ENCODE results near the gene COA7. TPM values are rescaled to one million over a fixed set of nuclear protein-coding genes. Genes with fewer than 3 reads are reported as not detected.
A peak's percentile ranks its signal among the peaks of the same experiment; 100 is the strongest.

COA7 gene
- total and polyA plus RNA-seq, 4 donors = 4.7 to 14.1 (median 8.7) TPM

GRCh38 chr1:52662645-52663313 lies 35.4 kb downstream of the COA7 start:
- H3K27me3 ChIP-seq (ENCODE audit: control insufficient read depth in 4 of 4, insufficient read depth in 4 of 4, low read length in 3 of 4) = no peaks in the 10 kb centered on the region
- 48% methylated on average over 13 of the region's 13 CpGs for WGBS
- H3K4me1 ChIP-seq (ENCODE audit: control insufficient read depth in 4 of 4, insufficient read depth in 4 of 4, low read length in 3 of 4) = peaks cover 0 to 7% (median under 1%) of the 10 kb centered on the region in 4 donors
- H3K36me3 ChIP-seq (ENCODE audit: control insufficient read depth in 4 of 4, insufficient read depth in 3 of 4, low read depth in 1 of 4, low read length in 3 of 4) = no peaks in the 10 kb centered on the region
- TF ChIP-seq HNF4A (conservative IDR thresholded peaks at IDR 0.05) = peak in 1 of 2 donors; percentile 9
- TF ChIP-seq RAD21 (IDR thresholded peaks at IDR 0.05) = peak in 1 of 2 donors; percentile 5
- TF ChIP-seq CTCF (IDR thresholded peaks at IDR 0.05; ENCODE audit: low read depth, low read length, missing input control) = no peak
- no peak for TF ChIP-seq ATF3 (IDR thresholded peaks at IDR 0.05)
- no peak overlapping the region for H3K9ac ChIP-seq (ENCODE audit: low read depth in 1 of 2, low read length in 2 of 2)
- no peak overlapping the region for H3K4me3 ChIP-seq (ENCODE audit: low read depth in 1 of 3, low read length in 3 of 3)
- no peak overlapping the region for H3K27ac ChIP-seq (ENCODE audit: low read depth in 1 of 2, low read length in 2 of 2)
- no peaks in the 10 kb centered on the region for H3K9me3 ChIP-seq (ENCODE audit: control insufficient read depth in 4 of 4, low read length in 3 of 4)
- no peak for DNase-seq (ENCODE audit: low spot score)

GRCh38 chr1:52660807-52661206 lies 37.3 kb downstream of the COA7 start:
- H3K9ac ChIP-seq (ENCODE audit: low read depth in 1 of 2, low read length in 2 of 2) = no peak overlapping the region
- H3K36me3 ChIP-seq (ENCODE audit: control insufficient read depth in 4 of 4, insufficient read depth in 3 of 4, low read depth in 1 of 4, low read length in 3 of 4) = no peaks in the 10 kb centered on the region
- H3K27ac ChIP-seq (ENCODE audit: low read depth in 1 of 2, low read length in 2 of 2) = no peak overlapping the region
- H3K4me1 ChIP-seq (ENCODE audit: control insufficient read depth in 4 of 4, insufficient read depth in 4 of 4, low read length in 3 of 4) = peaks cover 0 to 7% (median under 1%) of the 10 kb centered on the region in 4 donors
- no peaks in the 10 kb centered on the region for H3K27me3 ChIP-seq (ENCODE audit: control insufficient read depth in 4 of 4, insufficient read depth in 4 of 4, low read length in 3 of 4)
- 65% methylated on average over 3 of the region's 3 CpGs for WGBS
- no peaks in the 10 kb centered on the region for H3K9me3 ChIP-seq (ENCODE audit: control insufficient read depth in 4 of 4, low read length in 3 of 4)
- no peak for DNase-seq (ENCODE audit: low spot score)
- no peak for TF ChIP-seq JUND (IDR thresholded peaks at IDR 0.05)
- no peak for TF ChIP-seq ZBTB33 (IDR thresholded peaks at IDR 0.05)
- TF ChIP-seq RAD21 (IDR thresholded peaks at IDR 0.05) = no peak
- TF ChIP-seq ATF3 (IDR thresholded peaks at IDR 0.05) = no peak
- no peak for TF ChIP-seq REST (IDR thresholded peaks at IDR 0.05)
- no peak for TF ChIP-seq EGR1 (IDR thresholded peaks at IDR 0.05; ENCODE audit: low read depth in 2 of 2)
- no peak for TF ChIP-seq YY1 (IDR thresholded peaks at IDR 0.05)
- no peak for TF ChIP-seq SP1 (IDR thresholded peaks at IDR 0.05)
- TF ChIP-seq FOXA2 (IDR thresholded peaks at IDR 0.05) = no peak
- TF ChIP-seq CTCF (IDR thresholded peaks at IDR 0.05; ENCODE audit: low read depth, low read length, missing input control) = no peak
- no peak for TF ChIP-seq HNF4G (IDR thresholded peaks at IDR 0.05)
- TF ChIP-seq TAF1 (conservative IDR thresholded peaks at IDR 0.05) = no peak
- TF ChIP-seq HNF4A (conservative IDR thresholded peaks at IDR 0.05) = no peak
- no peak overlapping the region for H3K4me3 ChIP-seq (ENCODE audit: low read depth in 1 of 3, low read length in 3 of 3)
